Caco-2 (cell line): ENCODE data around the gene INTS13. TPM values are rescaled to one million over a fixed set of nuclear protein-coding genes. Genes with fewer than 3 reads are reported as not detected.
"Not testable (repeated sequence)": the region's sequence is repeated elsewhere in the genome, so short reads cannot be mapped to it uniquely, and the experiment has no call there.

Source experiments
- BruUV-seq: library from RNA; stranded (reverse); fragments of 400-500 nt; replicated peaks from 2 replicates; lab custom pipeline; 2021; lab: Mats Ljungman, UMichigan
- CTCF ChIA-PET: fragments of 300-600 bp; sonication (Branson Sonifier 250); formaldehyde crosslinking; loops from one replicate; lab custom pipeline; 2022; ENCODE audit warnings: antibody characterized with exemption; lab: Charles Lee
- POLR2A ChIA-PET: fragments of 300-600 bp; sonication (Branson Sonifier 250); formaldehyde crosslinking; loops from one replicate; lab custom pipeline; 2022; ENCODE audit warnings: antibody characterized with exemption; lab: Charles Lee
- DNase-seq, 2 experiments: peaks; one replicate each; pipeline versions ENCODE4 v3.0.0 to v3.0.0-alpha.2; 2020 to 2022
- H3K27me3 ChIP-seq: replicated peaks from 2 replicates; pipeline ENCODE4 v1.6.0; 2011; ENCODE audit warnings: low read length; ENCODE audit not compliant: control insufficient read depth, insufficient read depth
- H3K36me3 ChIP-seq: 2 replicates; pipeline ENCODE4 v1.5.1; 2011; ENCODE audit warnings: low read length; ENCODE audit not compliant: control insufficient read depth, insufficient read depth
- H3K4me1 ChIP-seq: fragments of 250-450 bp; sonication (Bioruptor Pico); 2 replicates; pipeline ENCODE4 v1.5.1; 2020; ENCODE audit warnings: mild to moderate bottlenecking
- H3K4me3 ChIP-seq: 2 replicates; pipeline ENCODE4 v1.5.1; 2011; ENCODE audit warnings: low read depth, mild to moderate bottlenecking, control low read depth, low read length
- H3K9me3 ChIP-seq: fragments of 250-450 bp; sonication (Bioruptor Pico); 2 replicates; pipeline ENCODE4 v1.5.1; 2020; ENCODE audit warnings: mild to moderate bottlenecking, moderate library complexity
- H3K27ac Mint-ChIP-seq: one replicate; pipeline ENCODE4 v1.8.0; 2022; ENCODE audit warnings: mixed read lengths; ENCODE audit not compliant: unreplicated experiment
- H3K27me3 Mint-ChIP-seq: one replicate; pipeline ENCODE4 v1.8.0; 2022; ENCODE audit warnings: mixed read lengths; ENCODE audit not compliant: insufficient read depth, unreplicated experiment
- H3K36me3 Mint-ChIP-seq: one replicate; pipeline ENCODE4 v1.8.0; 2022; ENCODE audit warnings: mild to moderate bottlenecking, mixed read lengths; ENCODE audit not compliant: insufficient read depth, unreplicated experiment
- H3K4me1 Mint-ChIP-seq: one replicate; pipeline ENCODE4 v1.8.0; 2022; ENCODE audit warnings: low read depth, mixed read lengths; ENCODE audit not compliant: unreplicated experiment
- H3K4me3 Mint-ChIP-seq: one replicate; pipeline ENCODE4 v1.8.0; 2022; ENCODE audit warnings: mild to moderate bottlenecking, moderate library complexity, mixed read lengths; ENCODE audit not compliant: unreplicated experiment
- H3K9me3 Mint-ChIP-seq: one replicate; pipeline ENCODE4 v1.8.0; 2022; ENCODE audit warnings: mixed read lengths; ENCODE audit not compliant: unreplicated experiment
- intact Hi-C: fragments of 100-400 bp; cut with micrococcal nuclease; formaldehyde crosslinking; loops from one replicate; pipeline ENCODE4 v1.10.0; 2022; ENCODE audit not compliant: unreplicated experiment
- total RNA-seq: library from RNA; stranded (reverse); gene quantifications from 2 replicates; pipeline ENCODE4 v1.2.3, GENCODE V29; 2022
- TF ChIP-seq, protein P1 (sequence below), 2 experiments: fragments of 200-600 bp in 1 of 2; IDR thresholded peaks; 1 replicate in 1 of 2; 2 replicates in 1 of 2; pipeline versions ENCODE4 v1.5.1 to v1.8.0; 2011 to 2022; ENCODE audit warnings: antibody characterized with exemption in 1 of 2, control low read depth in 1 of 2, inconsistent platforms in 1 of 2, low read depth in 1 of 2, low read length in 1 of 2, mild to moderate bottlenecking in 1 of 2, moderate library complexity in 1 of 2; ENCODE audit not compliant: insufficient read depth in 1 of 2, severe bottlenecking in 1 of 2, unreplicated experiment in 1 of 2

The INTS13 gene
- total RNA-seq, 1 experiment from 2014 or later = 40.1 TPM

DNA sequence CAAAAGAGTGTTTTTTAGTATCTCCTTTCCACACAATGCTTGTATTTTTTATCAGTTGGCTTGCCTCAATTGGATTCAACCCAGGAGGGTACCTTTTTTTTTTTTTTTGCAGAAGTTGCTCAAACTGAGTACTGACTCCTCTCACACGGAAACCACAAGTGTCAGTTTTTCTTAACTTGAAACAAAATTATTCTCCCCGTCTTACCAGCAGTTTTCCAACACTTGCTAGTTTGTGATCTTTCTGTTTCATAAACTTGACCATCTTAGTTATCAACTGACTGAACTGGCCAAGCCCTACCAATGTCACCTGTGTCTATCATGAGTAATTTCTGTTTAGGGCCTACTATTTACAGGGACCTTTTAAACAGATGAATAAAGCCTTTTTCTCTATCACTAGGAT lies 70.7 kb downstream of the INTS13 start:
- POLR2A ChIA-PET = no interaction called here
- peaks cover 15% of the 10 kb centered on the region for H3K4me1 ChIP-seq
- H3K4me3 ChIP-seq = no peak overlapping the region
- no peak overlapping the region for H3K27ac Mint-ChIP-seq
- H3K36me3 ChIP-seq = no peaks in the 10 kb centered on the region
- no peaks in the 10 kb centered on the region for H3K9me3 Mint-ChIP-seq
- intact Hi-C loops = no loop called here
- TF ChIP-seq, protein P1, sequence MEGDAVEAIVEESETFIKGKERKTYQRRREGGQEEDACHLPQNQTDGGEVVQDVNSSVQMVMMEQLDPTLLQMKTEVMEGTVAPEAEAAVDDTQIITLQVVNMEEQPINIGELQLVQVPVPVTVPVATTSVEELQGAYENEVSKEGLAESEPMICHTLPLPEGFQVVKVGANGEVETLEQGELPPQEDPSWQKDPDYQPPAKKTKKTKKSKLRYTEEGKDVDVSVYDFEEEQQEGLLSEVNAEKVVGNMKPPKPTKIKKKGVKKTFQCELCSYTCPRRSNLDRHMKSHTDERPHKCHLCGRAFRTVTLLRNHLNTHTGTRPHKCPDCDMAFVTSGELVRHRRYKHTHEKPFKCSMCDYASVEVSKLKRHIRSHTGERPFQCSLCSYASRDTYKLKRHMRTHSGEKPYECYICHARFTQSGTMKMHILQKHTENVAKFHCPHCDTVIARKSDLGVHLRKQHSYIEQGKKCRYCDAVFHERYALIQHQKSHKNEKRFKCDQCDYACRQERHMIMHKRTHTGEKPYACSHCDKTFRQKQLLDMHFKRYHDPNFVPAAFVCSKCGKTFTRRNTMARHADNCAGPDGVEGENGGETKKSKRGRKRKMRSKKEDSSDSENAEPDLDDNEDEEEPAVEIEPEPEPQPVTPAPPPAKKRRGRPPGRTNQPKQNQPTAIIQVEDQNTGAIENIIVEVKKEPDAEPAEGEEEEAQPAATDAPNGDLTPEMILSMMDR (IDR thresholded peaks at IDR 0.05; ENCODE audit: insufficient read depth in 1 of 2, low read depth in 1 of 2, low read length in 1 of 2, severe bottlenecking in 1 of 2, unreplicated experiment in 1 of 2) = no peak
- H3K27me3 ChIP-seq = no peaks in the 10 kb centered on the region
- no peaks in the 10 kb centered on the region for H3K9me3 ChIP-seq
- no peak overlapping the region for H3K4me3 Mint-ChIP-seq
- CTCF ChIA-PET = no interaction called here
- peaks cover 4% of the 10 kb centered on the region for H3K27me3 Mint-ChIP-seq
- BruUV-seq = no TSS peak
- H3K4me1 Mint-ChIP-seq = peaks cover 12% of the 10 kb centered on the region
- H3K36me3 Mint-ChIP-seq = no peaks in the 10 kb centered on the region
- DNase-seq = no peak

DNA sequence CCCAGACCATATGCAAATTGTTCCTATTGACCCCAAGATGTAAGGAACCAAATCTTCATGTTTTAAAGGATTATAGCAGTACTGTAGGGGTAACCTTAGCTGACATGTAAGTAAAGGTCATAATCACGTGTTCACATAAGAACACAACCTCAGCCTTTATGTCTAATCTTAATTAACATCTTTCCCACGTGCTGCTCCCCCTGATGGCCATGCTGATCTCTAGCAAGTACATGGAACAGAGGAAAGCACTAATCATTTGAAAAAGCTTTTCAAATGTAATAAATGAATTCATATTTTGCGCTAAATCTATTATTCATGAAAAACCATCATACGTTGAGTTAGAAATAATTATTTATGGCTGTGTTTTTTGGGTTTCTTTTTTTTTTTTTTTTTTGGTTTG lies 74.3 kb downstream of the INTS13 start:
- no TSS peak for BruUV-seq
- no peaks in the 10 kb centered on the region for H3K4me1 ChIP-seq
- peaks cover 4% of the 10 kb centered on the region for H3K27me3 Mint-ChIP-seq
- TF ChIP-seq, protein P1 (IDR thresholded peaks at IDR 0.05; ENCODE audit: insufficient read depth in 1 of 2, low read depth in 1 of 2, low read length in 1 of 2, severe bottlenecking in 1 of 2, unreplicated experiment in 1 of 2) = peak; percentile 37 to 45
- peaks cover 1% of the 10 kb centered on the region; the same call in 1 of the 2 replicates for H3K27me3 ChIP-seq
- intact Hi-C loops = no loop called here
- H3K9me3 Mint-ChIP-seq = no peaks in the 10 kb centered on the region
- H3K4me3 Mint-ChIP-seq = no peak overlapping the region
- no peaks in the 10 kb centered on the region for H3K9me3 ChIP-seq
- ChIA-PET POLR2A (no interaction called here), CTCF (interaction anchor here (0.7 to 1.2 kb wide), 3 partner anchors 16 to 1846 kb away, joined by 3 to 5 read pairs (median 3); no protein-coding TSS in a partner anchor)
- H3K36me3 ChIP-seq = no peaks in the 10 kb centered on the region
- no peak overlapping the region for H3K27ac Mint-ChIP-seq
- H3K4me1 Mint-ChIP-seq = no peaks in the 10 kb centered on the region
- no peak overlapping the region for H3K4me3 ChIP-seq
- no peaks in the 10 kb centered on the region for H3K36me3 Mint-ChIP-seq
- peak in 1 of 2 experiments; percentile 37 for DNase-seq

DNA sequence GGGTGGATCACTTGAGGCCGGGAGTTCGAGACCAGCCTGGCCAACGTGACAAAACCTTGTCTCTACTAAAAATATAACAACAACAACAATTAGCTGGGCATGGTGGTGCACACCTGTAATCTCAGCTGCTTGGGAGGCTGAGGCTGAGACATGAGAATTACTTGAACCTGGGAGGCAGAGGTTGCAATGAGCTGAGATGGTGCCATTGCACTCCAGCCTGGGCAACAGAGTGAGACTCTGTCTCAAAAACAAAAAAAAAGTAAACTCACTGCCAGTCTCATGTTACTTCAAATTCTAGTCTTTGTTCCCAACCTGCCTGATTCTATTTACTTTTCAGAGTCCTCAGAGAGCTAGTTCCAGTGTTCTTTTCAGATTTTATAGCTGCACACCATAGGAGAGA lies 75.0 kb downstream of the INTS13 start:
- CTCF ChIA-PET = interaction anchor here (1.1 to 1.2 kb wide), 2 partner anchors 14 to 22 kb away, joined by 3 to 4 read pairs; no protein-coding TSS in a partner anchor

More for the DNA sequence above, 75.0 kb downstream of the INTS13 start:
- POLR2A ChIA-PET, H3K27me3 Mint-ChIP-seq, H3K27ac Mint-ChIP-seq, H3K4me1 Mint-ChIP-seq, H3K9me3 Mint-ChIP-seq, intact Hi-C loops, H3K9me3 ChIP-seq, DNase-seq, H3K4me3 Mint-ChIP-seq, H3K36me3 ChIP-seq, H3K27me3 ChIP-seq, H3K4me1 ChIP-seq, H3K36me3 Mint-ChIP-seq, BruUV-seq, H3K4me3 ChIP-seq: not testable (repeated sequence)
